Measurements from ENCODE around the gene TRPT1. TPM values are rescaled to one million over a fixed set of nuclear protein-coding genes. Genes with fewer than 3 reads are reported as not detected.

TRPT1 gene
- total and polyA plus RNA-seq, 9 of the 15 experiments (the other 6 are each of a cell fraction or from before 2014, with no cell fraction given): 4.6 to 41.7 (median 23.1) TPM

- peak; percentile 62 for TF ChIP-seq NR2C2 (CRISPR knock-in tag; IDR thresholded peaks at IDR 0.05)
- TF ChIP-seq NR2C2 (tag; IDR thresholded peaks at IDR 0.05): peak; percentile 62
- peak in 1 of 3 experiments; percentile 72 for TF ChIP-seq YY1 (IDR thresholded peaks at IDR 0.05; ENCODE audit: borderline replicate concordance in 1 of 3, control insufficient read depth in 1 of 3, extremely low read depth in 1 of 3, insufficient read depth in 3 of 3, insufficient read length in 1 of 3, insufficient replicate concordance in 2 of 3, low read depth in 1 of 3, low read length in 2 of 3)
- TF ChIP-seq CREB3 (tag; conservative IDR thresholded peaks at IDR 0.05; ENCODE audit: low read depth): 0 out of 2 replicates have a peak, but pooled peaks have one; percentile 31
- TF ChIP-seq ZNF592 (IDR thresholded peaks at IDR 0.05): peak; percentile 83
- peak; percentile 97; the same call in 1 of the 2 replicates for TF ChIP-seq ZC3H4 (CRISPR knock-in tag; IDR thresholded peaks at IDR 0.05; ENCODE audit: borderline replicate concordance)
- no peak for TF ChIP-seq GATA2 (CRISPR knock-in tag; IDR thresholded peaks at IDR 0.05)
- no peak; the same call in 1 of the 2 replicates for TF ChIP-seq LEF1 (IDR thresholded peaks at IDR 0.05)
- peak; percentile 39; the same call in 1 of the 2 replicates for TF ChIP-seq CTBP1 (IDR thresholded peaks at IDR 0.05; ENCODE audit: borderline replicate concordance)
- TF ChIP-seq AFF4 (CRISPR knock-in tag; IDR thresholded peaks at IDR 0.05): peak; percentile 91
- TF ChIP-seq ZFX (CRISPR knock-in tag; IDR thresholded peaks at IDR 0.05): peak; percentile 99
- no peak for TF ChIP-seq SAFB (IDR thresholded peaks at IDR 0.05; ENCODE audit: borderline replicate concordance, low read depth, low read length)
- peak; percentile 59 to 76; a peak in 1 of 4 replicates for TF ChIP-seq UBTF (IDR thresholded peaks at IDR 0.05; ENCODE audit: borderline replicate concordance in 1 of 2, low read depth in 2 of 2, low read length in 2 of 2)
Observed at GRCh38 chr11:64185175-64185692, 40.8 kb downstream of the TRPT1 start (continued).
